Right ventricle myocardium inferior (tissue), 1 donor: Measurements from ENCODE around the gene DBNL. TPM values are rescaled to one million over a fixed set of nuclear protein-coding genes. Genes with fewer than 3 reads are reported as not detected.
"Not testable (repeated sequence)": the region's sequence is repeated elsewhere in the genome, so short reads cannot be mapped to it uniquely, and the experiment has no call there.

Experiments
- ATAC-seq: fragments of 200-7000 bp; cut with Tn5 transposase; one replicate; pipeline ENCODE4 v1.9.1; 2020; ENCODE audit warnings: mild to moderate bottlenecking, moderate library complexity
- DNase-seq: peaks from one replicate; pipeline ENCODE4 v3.0.0; 2021; ENCODE audit errors: missing footprints
- intact Hi-C: fragments of 100-400 bp; cut with DNase I; formaldehyde crosslinking; loops from one replicate; pipeline ENCODE4 v1.11.0; 2022
- total RNA-seq: library from RNA; stranded (reverse); fragmentation: NEBNext Ultra II Directional; extraction: Animal tissue kit (Norgen Biotek cat#: 25700); gene quantifications from one replicate; pipeline ENCODE4 v1.2.1, GENCODE V29; 2021
- donor health status: DM: no; HTN: yes; CAD: no; lungs with severe emphysema.

Gene DBNL
- total RNA-seq, 1 donor from 2014 or later = 36.0 TPM

GRCh38 chr7:44038961-44039558, 5.4 kb upstream of the DBNL start:
- ATAC-seq (peak; percentile 93), DNase-seq (peak; percentile 98)
- intact Hi-C loops = not testable (repeated sequence)

GRCh38 chr7:44039800-44040492, 4.6 kb upstream of the DBNL start:
- DNase-seq, intact Hi-C loops, ATAC-seq: not testable (repeated sequence)

- DNase-seq, intact Hi-C loops: not testable (repeated sequence)
- peak; percentile 23 for ATAC-seq
Measured at GRCh38 chr7:44040493-44040891, 4.0 kb upstream of the DBNL start.

- no peak for ATAC-seq
- intact Hi-C loops = no loop called here
- DNase-seq = no peak
Measured at GRCh38 chr7:44042221-44042620, 2.3 kb upstream of the DBNL start.

GRCh38 chr7:44043902-44044301, 600 bp upstream of the DBNL start:
- no peak for DNase-seq
- intact Hi-C loops = no loop called here
- no peak for ATAC-seq

- DNase-seq (no peak), ATAC-seq (no peak)
- intact Hi-C loops = no loop called here
Measured at GRCh38 chr7:44045226-44046014, 918 bp downstream of the DBNL start.

- no peak for DNase-seq
- ATAC-seq = no peak
- intact Hi-C loops = no loop called here
Measured at GRCh38 chr7:44046321-44047061, 2.0 kb downstream of the DBNL start.

GRCh38 chr7:44048031-44048795, 3.7 kb downstream of the DBNL start:
- DNase-seq = no peak
- ATAC-seq = no peak
- intact Hi-C loops = no loop called here

GRCh38 chr7:44050121-44050914, 5.8 kb downstream of the DBNL start:
- intact Hi-C loops = no loop called here
- no peak for DNase-seq
- ATAC-seq = no peak

GRCh38 chr7:44050915-44051560, 6.5 kb downstream of the DBNL start:
- intact Hi-C loops = no loop called here
- ATAC-seq (no peak), DNase-seq (no peak)

GRCh38 chr7:44051611-44052220, 7.2 kb downstream of the DBNL start:
- DNase-seq (no peak), ATAC-seq (no peak)
- intact Hi-C loops = no loop called here

GRCh38 chr7:44052771-44053365, 8.4 kb downstream of the DBNL start:
- DNase-seq (peak; percentile 28), ATAC-seq (no peak)
- intact Hi-C loops = no loop called here

- intact Hi-C loops = no loop called here
- peak; percentile 42 for DNase-seq
- ATAC-seq = no peak
Measured at GRCh38 chr7:44056681-44057080, 12.2 kb downstream of the DBNL start.

GRCh38 chr7:44057181-44057848, 12.8 kb downstream of the DBNL start:
- no peak for ATAC-seq
- intact Hi-C loops = no loop called here
- DNase-seq = peak; percentile 22

- ATAC-seq (no peak), DNase-seq (no peak)
- intact Hi-C loops = no loop called here
Measured at GRCh38 chr7:44057849-44058758, 13.6 kb downstream of the DBNL start.
